Measurements from ENCODE around the gene PSMB5.
"Not testable (repeated sequence)": the region's sequence is repeated elsewhere in the genome, so short reads cannot be mapped to it uniquely, and the experiment has no call there.

PSMB5 gene

DNA sequence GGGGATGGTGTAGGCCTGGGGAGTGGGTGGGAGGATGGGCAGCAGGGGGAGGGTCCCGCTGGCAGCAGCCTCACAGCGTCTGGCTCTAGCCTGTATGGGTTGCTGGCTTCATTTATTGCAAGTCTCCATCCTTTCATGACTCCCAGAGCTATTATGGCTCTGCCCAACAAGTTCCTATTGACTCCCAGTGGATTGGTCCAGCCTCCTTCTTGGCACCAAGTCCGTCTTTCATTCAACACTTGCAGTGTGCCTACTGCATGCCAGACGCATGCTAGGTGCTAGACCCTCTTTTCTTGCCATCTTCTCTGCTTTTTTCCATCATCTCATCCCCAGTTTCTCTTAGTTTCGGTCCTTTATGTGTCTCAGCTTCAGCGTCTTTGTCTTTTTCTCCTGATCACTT, 8.4 kb upstream of the PSMB5 start:
- DNase-seq: no peak

- no peak for DNase-seq
Measured at GRCh38 chr14:23042162-23042965, 7.7 kb upstream of the PSMB5 start, which contains the start of gene PSMB11. TSS of gene PSMB11 (plus strand) at chr14:23042212. CDS start at chr14:23042226, 14 bp downstream.

DNA sequence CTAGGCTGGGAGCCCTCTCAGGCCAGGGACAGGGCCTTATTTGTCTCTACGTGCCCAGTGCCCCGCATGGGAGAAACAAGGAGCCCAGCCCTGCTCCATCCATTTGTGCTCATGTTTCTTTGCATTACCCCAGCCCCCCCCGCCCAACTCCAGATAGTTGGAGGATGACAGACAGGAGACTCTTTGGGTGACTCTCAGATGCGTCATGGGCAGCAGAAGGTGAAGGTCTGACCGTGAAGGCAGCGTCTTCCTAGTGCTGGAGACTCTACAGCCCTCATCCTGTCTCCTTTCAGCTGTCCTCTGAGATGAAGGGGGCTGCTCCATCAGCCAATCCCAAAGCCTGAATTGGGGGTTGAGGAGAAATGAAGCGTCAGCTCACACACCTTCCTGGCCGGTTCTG, 7.0 kb upstream of the PSMB5 start:
- DNase-seq: no peak

GRCh38 chr14:23040100-23040499, 5.4 kb upstream of the PSMB5 start:
- no peak for DNase-seq

GRCh38 chr14:23035303-23036144, 824 bp upstream of the PSMB5 start:
- no peak for DNase-seq

DNA sequence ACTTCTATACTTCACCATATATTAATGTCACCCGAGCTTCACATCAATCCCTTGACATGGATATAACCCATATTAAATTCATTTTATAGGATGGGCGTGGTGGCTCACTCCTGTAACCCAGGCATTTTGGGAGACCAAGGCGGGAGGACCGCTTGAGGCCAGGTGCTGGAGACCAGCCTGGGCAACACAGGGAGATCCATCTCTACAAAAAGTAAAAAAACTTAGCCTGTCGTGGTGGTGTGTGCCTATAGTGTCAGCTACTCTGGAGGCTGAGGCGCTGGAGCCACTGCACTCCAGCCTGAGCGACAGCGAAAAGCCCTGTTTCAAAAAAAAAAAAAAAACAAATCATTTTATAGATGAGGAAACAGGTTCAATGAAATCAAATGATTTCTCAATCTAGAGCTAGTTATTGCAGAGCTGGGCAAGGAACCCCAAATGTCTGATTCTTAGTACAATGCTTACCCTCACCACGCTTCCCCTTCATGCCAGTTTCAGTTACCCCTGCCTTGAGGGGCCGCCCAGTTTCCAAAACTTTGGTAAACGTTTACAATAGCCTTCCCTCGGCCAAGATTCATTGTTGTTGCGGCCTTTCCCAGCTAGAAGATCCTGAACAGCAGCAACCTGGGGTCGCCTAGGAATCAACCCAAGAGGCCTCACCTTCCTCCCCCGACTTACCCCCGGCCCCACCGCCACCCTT, 751 bp downstream of the PSMB5 start:
- DNase-seq: no peak

- DNase-seq: no peak
Measured at GRCh38 chr14:23033251-23033727, 1.4 kb downstream of the PSMB5 start.

GRCh38 chr14:23030936-23031335, 3.8 kb downstream of the PSMB5 start:
- DNase-seq: no peak

GRCh38 chr14:23028799-23029198, 5.9 kb downstream of the PSMB5 start:
- DNase-seq: no peak

- DNase-seq: no peak
Measured at GRCh38 chr14:23025151-23025814, 9.4 kb downstream of the PSMB5 start.

DNA sequence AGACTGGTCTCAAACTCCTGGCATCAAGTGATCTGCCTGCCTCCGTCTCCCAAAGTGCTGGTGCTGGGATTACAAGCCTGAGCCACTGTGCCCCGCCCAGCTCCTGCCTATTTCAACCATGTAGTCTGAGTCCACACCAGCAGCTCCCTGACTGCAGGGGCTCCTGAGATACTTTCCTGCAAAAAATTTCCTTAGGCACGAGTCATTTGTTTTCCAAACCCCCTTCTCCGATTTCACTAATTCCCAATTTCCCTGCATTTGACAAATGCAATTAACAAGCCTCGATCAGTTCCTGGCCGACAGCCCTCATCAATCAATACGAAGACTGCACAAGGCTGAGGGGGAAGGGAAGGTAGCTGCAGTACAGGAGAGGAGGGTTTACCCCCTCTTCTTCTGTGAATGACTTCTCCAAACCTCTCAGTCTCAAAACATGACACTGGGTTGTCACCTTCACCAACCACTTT, 10.1 kb downstream of the PSMB5 start:
- no peak for DNase-seq

DNA sequence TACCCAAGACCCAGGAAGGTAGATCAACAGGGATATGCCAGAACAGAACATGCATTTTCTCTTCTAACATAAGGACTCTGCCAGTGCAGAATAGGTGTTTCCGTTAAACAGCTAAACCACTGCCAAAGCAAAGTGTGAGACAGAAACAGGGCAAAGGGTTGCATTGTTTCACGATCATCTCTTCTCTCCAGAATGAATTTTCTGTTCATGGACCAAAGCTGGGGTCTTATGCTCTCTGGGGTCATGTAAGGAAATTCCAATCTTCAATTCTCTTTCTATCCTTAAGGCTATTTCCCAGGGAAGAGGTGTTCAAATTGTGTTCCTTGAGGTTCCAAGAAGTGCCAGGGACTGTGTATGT, 10.9 kb downstream of the PSMB5 start:
- DNase-seq: no peak

- no peak for DNase-seq
Measured at GRCh38 chr14:23023022-23023794, 11.5 kb downstream of the PSMB5 start.

GRCh38 chr14:23021889-23022442, 12.7 kb downstream of the PSMB5 start:
- no peak for DNase-seq

- no peak for DNase-seq
Measured at GRCh38 chr14:23021434-23021833, 13.3 kb downstream of the PSMB5 start.

DNA sequence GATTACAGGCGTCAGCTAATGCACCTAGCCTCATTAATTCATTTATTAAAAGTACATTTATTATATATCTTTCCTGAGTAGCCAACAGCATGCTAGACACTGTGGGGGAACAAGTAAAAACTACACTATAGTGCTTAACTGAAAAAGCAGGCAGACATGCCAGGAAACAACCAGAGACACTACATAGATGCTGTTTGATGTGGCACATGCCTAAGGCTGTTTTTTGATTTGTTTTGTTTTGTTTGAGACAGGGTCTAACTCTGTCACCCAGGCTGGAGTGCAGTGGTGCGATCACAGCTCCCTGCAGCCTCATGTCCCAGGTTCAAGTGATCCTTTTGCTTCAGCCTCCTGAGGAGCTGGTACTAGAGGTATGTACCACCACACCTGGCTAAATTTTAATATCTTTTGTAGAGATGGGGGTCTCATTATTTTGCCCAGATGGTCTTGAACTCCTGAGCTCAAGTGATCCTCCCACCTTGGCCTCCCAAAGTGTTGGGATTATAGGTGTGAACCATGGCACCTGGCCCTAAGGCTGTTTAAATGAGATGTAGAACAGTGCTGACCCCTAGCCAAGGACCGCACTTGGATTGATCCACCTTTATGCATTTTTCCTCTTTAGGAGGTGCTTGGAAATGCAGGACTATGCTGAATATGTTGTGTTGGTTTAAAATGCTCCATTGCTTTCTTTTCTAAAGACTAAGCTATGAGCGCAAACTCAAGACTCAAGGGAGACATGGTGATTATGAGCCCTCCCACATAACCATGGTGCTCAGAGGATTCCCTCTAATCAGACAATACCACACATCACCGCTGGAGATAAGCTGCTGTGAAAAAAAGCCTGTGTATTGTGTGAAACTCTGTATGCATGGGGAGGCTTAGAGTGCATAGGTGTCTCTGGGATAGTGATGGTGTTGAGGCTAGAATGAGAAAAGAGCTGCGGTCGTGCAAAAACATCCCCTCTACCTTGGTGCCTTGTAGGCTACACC, 14.3 kb downstream of the PSMB5 start:
- DNase-seq: no peak

DNA sequence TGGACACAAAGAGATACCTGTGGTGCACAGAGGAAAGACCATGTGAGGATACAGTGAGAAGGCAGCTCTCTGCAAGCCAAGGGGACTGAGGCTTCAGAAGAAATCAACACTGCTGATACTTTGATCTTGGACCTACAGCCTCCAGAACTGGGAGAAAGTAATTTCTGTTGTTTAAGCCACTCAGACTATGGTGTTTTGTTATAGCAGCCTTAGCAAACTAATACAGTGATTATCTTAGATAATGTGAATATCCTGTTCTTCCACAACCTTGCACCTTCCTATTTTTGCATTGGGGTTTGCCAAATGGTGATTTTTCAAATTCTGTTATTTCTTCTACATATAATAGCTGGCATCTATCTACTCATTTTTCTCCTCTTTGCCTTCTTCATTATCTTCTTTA, 16.6 kb downstream of the PSMB5 start:
- no peak for DNase-seq

- DNase-seq: no peak
Measured at GRCh38 chr14:23017091-23017490, 17.6 kb downstream of the PSMB5 start.

GRCh38 chr14:23015618-23016017, 19.1 kb downstream of the PSMB5 start:
- no peak for DNase-seq

DNA sequence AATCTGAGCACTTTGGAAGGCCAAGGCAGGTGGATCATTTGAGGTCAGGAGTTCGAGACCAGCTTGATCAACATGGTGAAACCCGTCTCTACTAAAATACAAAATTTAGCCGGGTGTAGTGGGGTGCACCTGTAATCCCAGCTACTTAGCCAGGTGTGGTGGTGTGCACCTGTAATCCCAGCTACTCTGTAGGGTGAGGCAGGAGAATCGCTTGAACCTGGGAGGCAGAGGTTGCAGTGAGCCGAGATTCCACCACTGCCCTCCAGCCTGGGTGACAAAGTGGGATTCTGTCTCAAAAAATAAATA, 21.0 kb downstream of the PSMB5 start:
- not testable (repeated sequence) for DNase-seq
